HEK293 (cell line): ENCODE data around the gene PLPPR1.

ENCODE experiments used
- CTCF ChIA-PET: fragments of 350-600 bp; formaldehyde crosslinking; extraction: SDS; loops from one replicate; lab custom pipeline; 2021; ENCODE audit warnings: antibody characterized with exemption; lab: Yijun Ruan, JAX
- POLR2A ChIA-PET: fragments of 300-600 bp; formaldehyde crosslinking; extraction: SDS; loops from one replicate; lab custom pipeline; 2020; ENCODE audit warnings: antibody characterized with exemption, inconsistent platforms; lab: Yijun Ruan, JAX
- H3K27ac ChIP-seq: fragments of 200-500 bp; sonication (Bioruptor generic); 2 replicates; pipeline ENCODE4 v1.5.1; 2014; ENCODE audit warnings: low read depth, low read length, control low read depth, inconsistent platforms; ENCODE audit errors: extremely low read depth
- H3K36me3 ChIP-seq, 2 experiments: fragments of 200-500 bp in 1 of 2; sonication (Bioruptor generic) in 1 of 2; 1 replicate in 1 of 2; 2 replicates in 1 of 2; pipeline ENCODE4 v1.5.1; 2014 to 2017; ENCODE audit warnings: inconsistent platforms in 2 of 2, low read length in 2 of 2; ENCODE audit not compliant: control insufficient read depth in 2 of 2, insufficient read depth in 1 of 2
- H3K4me1 ChIP-seq: fragments of 200-500 bp; sonication (Bioruptor generic); 2 replicates; pipeline ENCODE4 v1.5.1; 2014; ENCODE audit warnings: mild to moderate bottlenecking, low read length, inconsistent platforms; ENCODE audit not compliant: control insufficient read depth, insufficient read depth
- H3K4me3 ChIP-seq: 2 replicates; pipeline ENCODE4 v1.5.1; 2011; ENCODE audit warnings: low read depth, mild to moderate bottlenecking, control low read depth, low read length, moderate library complexity
- H3K9me3 ChIP-seq: fragments of 200-500 bp; sonication (Bioruptor generic); 2 replicates; pipeline ENCODE4 v1.5.1; 2014; ENCODE audit warnings: low read depth, low read length, inconsistent platforms; ENCODE audit not compliant: control insufficient read depth, insufficient read depth
- BCL11A ChIP-seq: fragments of 450-650 bp; formaldehyde crosslinking; IDR thresholded peaks from 2 replicates; pipeline ENCODE4 v1.5.1; 2016; ENCODE audit warnings: low read depth, missing biosample characterization, missing genetic modification characterization
- EGR2 ChIP-seq: fragments of 450-650 bp; formaldehyde crosslinking; IDR thresholded peaks from 2 replicates; pipeline ENCODE4 v1.5.1; 2016; ENCODE audit warnings: low read depth, missing biosample characterization, missing genetic modification characterization
- GLI2 ChIP-seq: fragments of 450-650 bp; formaldehyde crosslinking; IDR thresholded peaks from 2 replicates; pipeline ENCODE4; 2017; ENCODE audit warnings: missing biosample characterization, missing genetic modification characterization, low read depth, borderline replicate concordance
- GLIS1 ChIP-seq: fragments of 450-650 bp; formaldehyde crosslinking; IDR thresholded peaks from 2 replicates; pipeline ENCODE4 v1.5.1; 2016; ENCODE audit warnings: missing biosample characterization, missing genetic modification characterization
- HOXD13 ChIP-seq: sonication (generic); formaldehyde crosslinking; IDR thresholded peaks from 2 replicates; pipeline ENCODE4 v1.8.0; 2022; ENCODE audit warnings: missing genetic modification reagents, borderline replicate concordance
- KLF1 ChIP-seq: fragments of 450-650 bp; formaldehyde crosslinking; IDR thresholded peaks from 2 replicates; pipeline ENCODE4 v1.5.1; 2016; ENCODE audit warnings: missing biosample characterization, missing genetic modification characterization
- MEIS1 ChIP-seq: sonication (generic); formaldehyde crosslinking; IDR thresholded peaks from 2 replicates; pipeline ENCODE4 v1.8.1; 2022; ENCODE audit warnings: missing genetic modification reagents, mild to moderate bottlenecking, borderline replicate concordance
- MZF1 ChIP-seq: fragments of 450-650 bp; formaldehyde crosslinking; IDR thresholded peaks from 2 replicates; pipeline ENCODE4 v1.5.1; 2017; ENCODE audit warnings: missing biosample characterization, missing genetic modification characterization, borderline replicate concordance
- OSR2 ChIP-seq: fragments of 450-650 bp; formaldehyde crosslinking; IDR thresholded peaks from 2 replicates; pipeline ENCODE4 v1.5.1; 2016; ENCODE audit warnings: missing biosample characterization, missing genetic modification characterization
- OVOL3 ChIP-seq: fragments of 450-650 bp; formaldehyde crosslinking; IDR thresholded peaks from 2 replicates; pipeline ENCODE4 v1.5.1; 2016; ENCODE audit warnings: missing biosample characterization, missing genetic modification characterization
- SP3 ChIP-seq: fragments of 450-650 bp; formaldehyde crosslinking; IDR thresholded peaks from 2 replicates; pipeline ENCODE4 v1.5.1; 2016; ENCODE audit warnings: missing biosample characterization, missing genetic modification characterization
- TRIM28 ChIP-seq: IDR thresholded peaks from 2 replicates; pipeline ENCODE4 v1.6.1; 2011; ENCODE audit warnings: low read length, control low read depth, borderline replicate concordance
- YY1 ChIP-seq: fragments of 450-650 bp; formaldehyde crosslinking; IDR thresholded peaks from 2 replicates; pipeline ENCODE4 v1.5.1; 2018; ENCODE audit warnings: missing biosample characterization, missing genetic modification characterization
- ZBTB17 ChIP-seq: fragments of 450-650 bp; formaldehyde crosslinking; IDR thresholded peaks from 2 replicates; pipeline ENCODE4 v1.5.1; 2016; ENCODE audit warnings: missing biosample characterization, missing genetic modification characterization
- ZBTB20 ChIP-seq: fragments of 450-650 bp; formaldehyde crosslinking; IDR thresholded peaks from 2 replicates; pipeline ENCODE4 v1.5.1; 2016; ENCODE audit warnings: missing biosample characterization, missing genetic modification characterization
- ZBTB48 ChIP-seq: fragments of 450-650 bp; formaldehyde crosslinking; IDR thresholded peaks from 2 replicates; pipeline ENCODE4 v1.5.1; 2016; ENCODE audit warnings: missing biosample characterization, missing genetic modification characterization
- ZBTB7A ChIP-seq: fragments of 450-650 bp; formaldehyde crosslinking; IDR thresholded peaks from 2 replicates; pipeline ENCODE4 v1.5.1; 2016; ENCODE audit warnings: low read depth, missing biosample characterization, missing genetic modification characterization
- ZFHX2 ChIP-seq: fragments of 450-650 bp; formaldehyde crosslinking; conservative IDR thresholded peaks from 2 replicates; pipeline ENCODE4 v1.5.1; 2016; ENCODE audit warnings: missing biosample characterization, missing genetic modification characterization
- ZFP41 ChIP-seq: fragments of 450-650 bp; formaldehyde crosslinking; IDR thresholded peaks from 2 replicates; pipeline ENCODE4 v1.5.1; 2016; ENCODE audit warnings: missing biosample characterization, missing genetic modification characterization, borderline replicate concordance
- ZIC2 ChIP-seq: fragments of 450-650 bp; formaldehyde crosslinking; IDR thresholded peaks from 2 replicates; pipeline ENCODE4 v1.5.1; 2016; ENCODE audit warnings: missing biosample characterization, missing genetic modification characterization
- ZNF132 ChIP-seq: fragments of 450-650 bp; formaldehyde crosslinking; IDR thresholded peaks from 2 replicates; pipeline ENCODE4 v1.5.1; 2017; ENCODE audit warnings: missing biosample characterization, missing genetic modification characterization, borderline replicate concordance
- ZNF140 ChIP-seq: fragments of 450-650 bp; formaldehyde crosslinking; IDR thresholded peaks from 2 replicates; pipeline ENCODE4 v1.5.1; 2016; ENCODE audit warnings: missing biosample characterization, missing genetic modification characterization
- ZNF202 ChIP-seq: fragments of 450-650 bp; formaldehyde crosslinking; IDR thresholded peaks from 2 replicates; pipeline ENCODE4 v1.5.1; 2016; ENCODE audit warnings: missing biosample characterization, missing genetic modification characterization, borderline replicate concordance
- ZNF223 ChIP-seq: fragments of 450-650 bp; formaldehyde crosslinking; IDR thresholded peaks from 2 replicates; pipeline ENCODE4 v1.5.1; 2016; ENCODE audit warnings: missing biosample characterization, missing genetic modification characterization
- ZNF266 ChIP-seq: fragments of 450-650 bp; formaldehyde crosslinking; IDR thresholded peaks from 2 replicates; pipeline ENCODE4 v1.5.1; 2016; ENCODE audit warnings: missing biosample characterization, missing genetic modification characterization, low read depth
- ZNF274 ChIP-seq, 2 experiments: fragments of 200-500 bp in 1 of 2; fragments of 450-650 bp in 1 of 2; sonication (Bioruptor generic) in 1 of 2; formaldehyde crosslinking in 1 of 2; IDR thresholded peaks; 2 replicates each; pipeline versions ENCODE4 v1.5.1 to v1.6.1; 2014 to 2016; ENCODE audit warnings: borderline replicate concordance in 1 of 2, inconsistent platforms in 1 of 2, low read length in 1 of 2, missing biosample characterization in 1 of 2, missing genetic modification characterization in 1 of 2
- ZNF324 ChIP-seq: fragments of 450-650 bp; formaldehyde crosslinking; IDR thresholded peaks from 2 replicates; pipeline ENCODE4 v1.5.1; 2016; ENCODE audit warnings: missing biosample characterization, missing genetic modification characterization
- ZNF335 ChIP-seq: fragments of 450-650 bp; formaldehyde crosslinking; conservative IDR thresholded peaks from 2 replicates; pipeline ENCODE4 v1.5.1; 2016; ENCODE audit warnings: missing biosample characterization, missing genetic modification characterization
- ZNF354C ChIP-seq: fragments of 450-650 bp; formaldehyde crosslinking; IDR thresholded peaks from 2 replicates; pipeline ENCODE4 v1.5.1; 2016; ENCODE audit warnings: missing biosample characterization, missing genetic modification characterization, low read depth, borderline replicate concordance
- ZNF521 ChIP-seq: fragments of 450-650 bp; formaldehyde crosslinking; IDR thresholded peaks from 2 replicates; pipeline ENCODE4 v1.5.1; 2017; ENCODE audit warnings: missing biosample characterization, mild to moderate bottlenecking, missing genetic modification characterization
- ZNF549 ChIP-seq: fragments of 450-650 bp; IDR thresholded peaks from 2 replicates; pipeline ENCODE4 v1.5.1; 2018; ENCODE audit warnings: missing biosample characterization, missing genetic modification characterization, mild to moderate bottlenecking, inconsistent platforms, moderate library complexity
- ZNF560 ChIP-seq: fragments of 450-650 bp; formaldehyde crosslinking; IDR thresholded peaks from 2 replicates; pipeline ENCODE4 v1.5.1; 2017; ENCODE audit warnings: missing biosample characterization, missing genetic modification characterization, borderline replicate concordance
- ZNF585B ChIP-seq: fragments of 450-650 bp; formaldehyde crosslinking; IDR thresholded peaks from 2 replicates; pipeline ENCODE4 v1.5.1; 2016; ENCODE audit warnings: missing biosample characterization, missing genetic modification characterization
- ZNF621 ChIP-seq: fragments of 450-650 bp; formaldehyde crosslinking; IDR thresholded peaks from 2 replicates; pipeline ENCODE4 v1.5.1; 2017; ENCODE audit warnings: missing biosample characterization, missing genetic modification characterization
- ZNF701 ChIP-seq: fragments of 450-650 bp; formaldehyde crosslinking; IDR thresholded peaks from 2 replicates; pipeline ENCODE4 v1.5.1; 2016; ENCODE audit warnings: missing biosample characterization, missing genetic modification characterization
- ZNF76 ChIP-seq: fragments of 450-650 bp; formaldehyde crosslinking; IDR thresholded peaks from 2 replicates; pipeline ENCODE4; 2016; ENCODE audit warnings: low read depth, missing biosample characterization, missing genetic modification characterization, borderline replicate concordance
- ZNF777 ChIP-seq: fragments of 450-650 bp; formaldehyde crosslinking; IDR thresholded peaks from 2 replicates; pipeline ENCODE4 v1.5.1; 2017; ENCODE audit warnings: missing biosample characterization, missing genetic modification characterization, borderline replicate concordance
- ZNF791 ChIP-seq: fragments of 450-650 bp; formaldehyde crosslinking; IDR thresholded peaks from 2 replicates; pipeline ENCODE4 v1.5.1; 2016; ENCODE audit warnings: missing biosample characterization, missing genetic modification characterization
- ZSCAN16 ChIP-seq: fragments of 450-650 bp; formaldehyde crosslinking; IDR thresholded peaks from 2 replicates; pipeline ENCODE4 v1.5.1; 2016; ENCODE audit warnings: missing biosample characterization, missing genetic modification characterization
- TF ChIP-seq, protein P1 (sequence below): fragments of 450-650 bp; formaldehyde crosslinking; IDR thresholded peaks from 2 replicates; pipeline ENCODE4 v1.5.1; 2017; ENCODE audit warnings: missing biosample characterization, mild to moderate bottlenecking, missing genetic modification characterization, moderate library complexity
- TF ChIP-seq, protein P2 (sequence below): fragments of 450-650 bp; formaldehyde crosslinking; IDR thresholded peaks from 2 replicates; pipeline ENCODE4 v1.5.1; 2016; ENCODE audit warnings: missing biosample characterization, missing genetic modification characterization

Gene PLPPR1

DNA sequence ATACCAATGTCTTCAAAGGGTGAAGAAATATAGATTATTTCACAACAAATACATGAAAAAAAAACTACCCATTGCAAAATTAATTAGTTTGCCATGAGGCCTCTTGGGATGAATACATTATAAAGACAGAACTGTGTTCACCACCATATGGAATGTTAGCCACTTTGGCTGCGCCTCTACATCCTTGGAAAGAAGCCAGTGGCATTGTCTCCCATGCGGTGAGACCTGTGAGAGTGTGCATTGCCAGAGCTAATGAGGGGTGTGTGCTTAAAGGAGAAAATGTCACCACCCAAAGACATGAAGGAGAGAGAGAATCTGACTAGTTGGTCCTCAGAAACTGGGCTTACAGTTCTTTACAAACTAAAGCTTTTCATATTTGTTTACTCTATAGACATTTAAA is 110.6 kb downstream of the PLPPR1 start:
- Histone ChIP-seq H3K27ac (no peak overlapping the region), H3K4me3 (no peak overlapping the region), H3K9me3 (no peaks in the 10 kb centered on the region), H3K36me3 (no peaks in the 10 kb centered on the region), H3K4me1 (no peaks in the 10 kb centered on the region)
- ChIA-PET POLR2A (no interaction called here), CTCF (interaction anchor here (0.6 to 0.7 kb wide), 2 partner anchors 20 to 846 kb away, joined by 3 read pairs; no protein-coding TSS in a partner anchor)
- no peak for TF ChIP-seq EGR2 (tag by site-specific recombination)
- TF ChIP-seq MZF1 (tag by site-specific recombination), result no peak
- no peak for TF ChIP-seq KLF1
- TF ChIP-seq GLI2, result no peak
- TF ChIP-seq ZBTB7A, result no peak
- no peak for TF ChIP-seq BCL11A (tag by site-specific recombination)
- no peak for TF ChIP-seq ZFHX2 (tag by site-specific recombination)
- TF ChIP-seq ZIC2, result no peak
- TF ChIP-seq ZNF266 (tag by site-specific recombination), result no peak
- no peak for TF ChIP-seq GLIS1 (tag by site-specific recombination)
- no peak for TF ChIP-seq ZFP41 (tag by site-specific recombination)
- TF ChIP-seq MEIS1 (CRISPR knock-in tag), result no peak

DNA sequence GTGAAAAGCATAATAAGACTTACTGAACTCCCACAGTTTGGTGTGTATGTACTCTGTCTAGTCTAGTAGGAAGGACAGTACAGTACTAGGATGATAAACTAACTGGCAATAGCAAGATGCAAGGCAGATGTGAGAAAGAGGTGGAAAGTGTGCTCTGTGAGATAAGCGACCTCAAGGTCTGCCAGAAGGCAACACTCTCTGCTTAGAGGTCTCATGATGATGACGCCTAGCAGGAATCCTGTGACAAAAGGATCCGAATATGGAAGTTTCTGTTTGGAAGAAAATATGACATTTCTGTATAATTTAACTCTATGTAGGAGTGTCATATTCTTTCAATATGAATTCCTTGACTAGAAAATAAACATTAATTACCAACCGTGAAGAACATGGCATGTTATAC is 112.2 kb downstream of the PLPPR1 start:
- H3K27ac ChIP-seq, result no peak overlapping the region

DNA sequence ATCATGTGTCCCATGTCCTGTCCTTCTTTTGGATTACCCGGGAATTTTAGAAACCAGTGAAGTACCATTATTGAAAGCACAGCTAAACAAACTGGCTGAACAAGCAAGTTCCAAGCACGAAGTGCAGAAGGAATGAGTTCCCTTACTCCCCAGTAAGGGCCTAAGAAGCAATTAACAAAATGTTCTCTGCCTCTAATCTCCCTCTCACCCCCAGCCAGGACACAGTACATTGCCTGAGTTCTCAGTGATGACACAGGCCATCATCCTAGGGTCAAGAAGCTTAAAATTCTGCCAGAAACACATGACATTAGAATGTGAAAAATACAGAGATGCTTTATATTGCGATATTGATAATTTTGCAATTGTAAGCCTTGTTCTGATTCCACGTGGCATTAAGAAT is 118.0 kb downstream of the PLPPR1 start:
- CTCF ChIA-PET, result interaction anchor here (0.6 kb wide), 1 partner anchor 503 kb away, joined by 3 read pairs; no protein-coding TSS in a partner anchor
- Histone ChIP-seq H3K36me3 (no peaks in the 10 kb centered on the region), H3K4me1 (no peaks in the 10 kb centered on the region), H3K27ac (no peak overlapping the region), H3K9me3 (no peaks in the 10 kb centered on the region), H3K4me3 (no peak overlapping the region)
- POLR2A ChIA-PET, result no interaction called here
- TF ChIP-seq SP3 (tag by site-specific recombination) (no peak), ZNF701 (tag by site-specific recombination) (no peak), ZBTB20 (tag by site-specific recombination) (no peak), ZNF585B (tag by site-specific recombination) (no peak), ZNF132 (no peak), ZBTB17 (tag by site-specific recombination) (no peak), HOXD13 (CRISPR knock-in tag) (no peak), ZBTB48 (tag by site-specific recombination) (no peak), ZNF223 (tag by site-specific recombination) (no peak), ZNF621 (tag by site-specific recombination) (no peak), ZNF274 (IDR thresholded peaks at IDR 0.05; ENCODE audit: low read length) (no peak), ZNF274 (tag by site-specific recombination; IDR thresholded peaks at IDR 0.05; ENCODE audit: borderline replicate concordance) (no peak), YY1 (tag by site-specific recombination) (no peak)
- TF ChIP-seq, protein P1, sequence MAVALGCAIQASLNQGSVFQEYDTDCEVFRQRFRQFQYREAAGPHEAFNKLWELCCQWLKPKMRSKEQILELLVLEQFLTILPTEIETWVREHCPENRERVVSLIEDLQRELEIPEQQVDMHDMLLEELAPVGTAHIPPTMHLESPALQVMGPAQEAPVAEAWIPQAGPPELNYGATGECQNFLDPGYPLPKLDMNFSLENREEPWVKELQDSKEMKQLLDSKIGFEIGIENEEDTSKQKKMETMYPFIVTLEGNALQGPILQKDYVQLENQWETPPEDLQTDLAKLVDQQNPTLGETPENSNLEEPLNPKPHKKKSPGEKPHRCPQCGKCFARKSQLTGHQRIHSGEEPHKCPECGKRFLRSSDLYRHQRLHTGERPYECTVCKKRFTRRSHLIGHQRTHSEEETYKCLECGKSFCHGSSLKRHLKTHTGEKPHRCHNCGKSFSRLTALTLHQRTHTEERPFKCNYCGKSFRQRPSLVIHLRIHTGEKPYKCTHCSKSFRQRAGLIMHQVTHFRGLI (tag by site-specific recombination), result no peak

More for the DNA sequence above, 112.2 kb downstream of the PLPPR1 start:
- no peaks in the 10 kb centered on the region for H3K4me1 ChIP-seq
- H3K36me3 ChIP-seq, result no peaks in the 10 kb centered on the region
- H3K9me3 ChIP-seq, result no peaks in the 10 kb centered on the region
- H3K4me3 ChIP-seq, result no peak overlapping the region
- TF ChIP-seq, protein P2, sequence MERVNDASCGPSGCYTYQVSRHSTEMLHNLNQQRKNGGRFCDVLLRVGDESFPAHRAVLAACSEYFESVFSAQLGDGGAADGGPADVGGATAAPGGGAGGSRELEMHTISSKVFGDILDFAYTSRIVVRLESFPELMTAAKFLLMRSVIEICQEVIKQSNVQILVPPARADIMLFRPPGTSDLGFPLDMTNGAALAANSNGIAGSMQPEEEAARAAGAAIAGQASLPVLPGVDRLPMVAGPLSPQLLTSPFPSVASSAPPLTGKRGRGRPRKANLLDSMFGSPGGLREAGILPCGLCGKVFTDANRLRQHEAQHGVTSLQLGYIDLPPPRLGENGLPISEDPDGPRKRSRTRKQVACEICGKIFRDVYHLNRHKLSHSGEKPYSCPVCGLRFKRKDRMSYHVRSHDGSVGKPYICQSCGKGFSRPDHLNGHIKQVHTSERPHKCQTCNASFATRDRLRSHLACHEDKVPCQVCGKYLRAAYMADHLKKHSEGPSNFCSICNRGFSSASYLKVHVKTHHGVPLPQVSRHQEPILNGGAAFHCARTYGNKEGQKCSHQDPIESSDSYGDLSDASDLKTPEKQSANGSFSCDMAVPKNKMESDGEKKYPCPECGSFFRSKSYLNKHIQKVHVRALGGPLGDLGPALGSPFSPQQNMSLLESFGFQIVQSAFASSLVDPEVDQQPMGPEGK (tag by site-specific recombination), result no peak
- TF ChIP-seq ZNF521 (tag by site-specific recombination) (no peak), ZNF202 (tag by site-specific recombination) (no peak), ZSCAN16 (tag by site-specific recombination) (no peak), ZNF791 (tag by site-specific recombination) (no peak), ZNF777 (tag by site-specific recombination) (no peak), TRIM28 (no peak), ZNF140 (tag by site-specific recombination) (no peak), ZNF701 (tag by site-specific recombination) (no peak), ZNF76 (tag by site-specific recombination) (no peak), ZNF335 (no peak), ZNF549 (no peak), ZNF560 (tag by site-specific recombination) (no peak), ZNF324 (tag by site-specific recombination) (no peak), OVOL3 (tag by site-specific recombination) (no peak), ZNF354C (tag by site-specific recombination) (no peak), OSR2 (tag by site-specific recombination) (no peak)
- ChIA-PET CTCF (no interaction called here), POLR2A (no interaction called here)
